Naive thymus-derived CD8-positive, alpha-beta T cell (primary cell): Measurements from ENCODE around the gene CASP8. TPM values are rescaled to one million over a fixed set of nuclear protein-coding genes. Genes with fewer than 3 reads are reported as not detected.
"Not testable (repeated sequence)": the region's sequence is repeated elsewhere in the genome, so short reads cannot be mapped to it uniquely, and the experiment has no call there.

Source experiments
- ATAC-seq, 2 donors: fragments of 150-1000 bp; cut with Tn5 transposase in 1 of 2; sonication (Bioruptor Pico), chemical (Tn5 transposase) in 1 of 2; 1 replicate in 1 of 2; 2 replicates in 1 of 2; pipeline ENCODE4 v1.10.0; 2021; ENCODE audit warnings: mild to moderate bottlenecking in 2 of 2, moderate library complexity in 2 of 2
- POLR2A ChIA-PET: fragments of 350-600 bp; sonication (Branson Sonifier 250); formaldehyde crosslinking; loops from one replicate; lab custom pipeline; 2021; ENCODE audit warnings: antibody characterized with exemption; lab: Charles Lee
- DNase-seq, 10 donors: peaks; one replicate each; pipeline versions ENCODE4 v3.0.0 to v3.0.0-alpha.2; 2020 to 2022
- H3K27ac Mint-ChIP-seq, 10 donors: one replicate each; pipeline ENCODE4 v1.8.0; 2020 to 2022; ENCODE audit warnings: mild to moderate bottlenecking in 10 of 10, mixed read lengths in 10 of 10, moderate library complexity in 4 of 10, inconsistent platforms in 1 of 10
- H3K27me3 Mint-ChIP-seq, 5 donors: one replicate each; pipeline ENCODE4 v1.8.0; 2021 to 2022; ENCODE audit warnings: mixed read lengths in 5 of 5
- H3K36me3 Mint-ChIP-seq, 3 donors: one replicate each; pipeline ENCODE4 v1.8.0; 2020 to 2022; ENCODE audit warnings: mixed read lengths in 3 of 3, mild to moderate bottlenecking in 2 of 3, inconsistent platforms in 1 of 3
- H3K4me1 Mint-ChIP-seq, 4 donors: one replicate each; pipeline ENCODE4 v1.8.0; 2021 to 2022; ENCODE audit warnings: mixed read lengths in 4 of 4
- H3K4me3 Mint-ChIP-seq, 10 donors: one replicate each; pipeline ENCODE4 v1.8.0; 2020 to 2022; ENCODE audit warnings: mild to moderate bottlenecking in 10 of 10, mixed read lengths in 10 of 10, moderate library complexity in 6 of 10, inconsistent platforms in 1 of 10
- H3K9me3 Mint-ChIP-seq, 9 donors: one replicate each; pipeline ENCODE4 v1.8.0; 2020 to 2022; ENCODE audit warnings: mixed read lengths in 9 of 9, mild to moderate bottlenecking in 3 of 9, inconsistent platforms in 1 of 9, moderate library complexity in 1 of 9
- polyA plus RNA-seq, 3 donors: library from polyadenylated mRNA; unstranded; fragments of 300-500 nt; fragmentation: Illumina TruSeq; gene quantifications; one replicate each; pipeline ENCODE4 v1.2.3, GENCODE V29; 2021
- total RNA-seq, 8 experiments: library from RNA in 2 of 8; stranded (reverse) in 2 of 8; gene quantifications; one replicate each; pipeline ENCODE4 v1.2.3 and lab custom pipeline; 2021 to 2026

Gene CASP8
- total and polyA plus RNA-seq, 5 experiments from 2014 or later, result 25.0 to 212 (median 56.5) TPM

DNA sequence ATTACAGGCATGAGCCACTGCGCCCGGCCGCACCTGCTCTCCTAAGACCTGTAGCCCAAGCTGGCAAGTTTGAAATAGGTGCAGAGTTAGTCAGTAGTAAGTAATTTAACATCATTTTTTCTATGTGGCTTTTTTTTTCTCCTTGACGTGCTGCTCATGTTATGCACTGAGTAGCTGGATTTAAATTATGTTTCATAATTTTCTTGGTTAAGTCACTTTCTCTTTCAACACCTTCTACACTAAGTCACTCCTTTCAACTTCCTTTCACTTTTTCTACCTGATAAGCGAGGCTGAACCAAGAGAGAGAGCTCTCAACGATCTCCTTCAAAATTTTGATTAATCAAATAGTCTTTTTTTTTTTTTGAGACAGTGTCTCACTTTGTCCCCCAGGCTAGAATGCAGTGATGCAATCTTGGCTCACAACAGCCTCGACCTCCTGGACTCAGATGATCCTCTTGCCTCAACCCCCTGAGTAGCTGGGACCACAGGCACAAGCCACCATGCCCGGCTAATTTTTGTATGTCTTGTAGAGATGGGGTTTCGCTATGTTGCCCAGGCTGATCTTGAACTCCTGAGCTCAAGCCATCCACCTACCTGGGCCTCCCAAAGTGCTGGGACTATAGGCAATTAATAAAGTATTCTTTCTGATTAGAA, 13.1 kb downstream of the CASP8 start:
- H3K36me3 Mint-ChIP-seq, result peaks cover 0 to 96% (median 40%) of the 10 kb centered on the region in 3 donors
- peaks cover 18 to 71% (median 54%) of the 10 kb centered on the region in 4 donors for H3K4me1 Mint-ChIP-seq
- DNase-seq, result no peak
- POLR2A ChIA-PET, result interaction anchor here (0.9 to 1.6 kb wide), 4 partner anchors 11 to 40 kb away, joined by 3 to 9 read pairs (median 4); partner anchors contain the start of gene CASP8
- H3K27me3 Mint-ChIP-seq, result no peaks in the 10 kb centered on the region
- H3K4me3 Mint-ChIP-seq, result peak overlapping the region in 2 of 10 donors; percentile 10 to 36
- ATAC-seq, result no peak
- no peaks in the 10 kb centered on the region for H3K9me3 Mint-ChIP-seq
- peak overlapping the region; percentile 41 to 86 (median 72) for H3K27ac Mint-ChIP-seq

DNA sequence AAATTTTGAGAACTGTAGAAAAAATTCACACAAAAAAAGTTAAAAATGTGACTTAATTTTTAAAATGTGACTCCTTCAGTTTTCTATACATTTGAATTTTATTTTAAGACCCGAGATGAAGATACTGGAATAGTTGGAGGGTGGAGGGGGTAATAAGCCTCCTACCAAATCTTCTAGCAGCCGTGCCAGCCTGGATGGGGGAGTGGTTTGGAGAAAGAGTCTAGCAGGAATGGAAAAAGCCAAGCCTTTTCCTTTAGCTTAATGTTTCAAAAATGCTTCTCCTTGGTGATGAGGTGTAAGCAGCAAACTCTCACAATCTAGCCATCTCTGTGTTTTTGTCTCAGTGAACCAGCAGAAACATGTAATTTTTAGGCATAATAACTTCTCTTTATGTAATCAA, 14.7 kb downstream of the CASP8 start:
- POLR2A ChIA-PET, result interaction anchor here (0.6 to 1.4 kb wide), 2 partner anchors 13 to 15 kb away, joined by 3 to 6 read pairs; partner anchors contain the start of gene CASP8
- Mint-ChIP-seq H3K4me3 (no peak overlapping the region), H3K9me3 (no peaks in the 10 kb centered on the region), H3K36me3 (peaks cover 0 to 95% (median 48%) of the 10 kb centered on the region in 3 donors), H3K27ac (peak overlapping the region; percentile 41 to 81 (median 66)), H3K4me1 (peaks cover 22 to 70% (median 52%) of the 10 kb centered on the region in 4 donors), H3K27me3 (no peaks in the 10 kb centered on the region)
- no peak for ATAC-seq
- DNase-seq, result no peak

DNA sequence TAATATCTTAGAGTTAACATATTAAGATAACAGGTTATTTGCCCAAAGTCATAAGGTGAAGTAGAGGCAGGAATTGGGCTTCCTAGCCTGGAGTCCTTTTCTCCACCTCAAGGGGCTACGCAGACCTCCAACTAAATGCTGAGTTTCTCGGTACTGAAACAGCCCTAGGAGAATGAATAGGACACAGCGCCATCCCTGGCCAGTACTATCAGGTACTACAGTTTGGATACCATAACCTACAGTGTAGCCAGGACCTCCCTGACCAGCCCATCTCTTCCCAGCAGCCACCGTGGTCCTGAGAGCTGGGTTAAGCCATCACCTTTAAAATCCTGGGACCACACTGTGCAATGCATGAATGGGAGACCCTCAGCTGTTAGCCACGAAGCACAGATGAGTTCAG, 15.7 kb downstream of the CASP8 start:
- no peaks in the 10 kb centered on the region for H3K27me3 Mint-ChIP-seq
- H3K4me3 Mint-ChIP-seq, result no peak overlapping the region
- peaks cover 5 to 95% (median 57%) of the 10 kb centered on the region in 3 donors for H3K36me3 Mint-ChIP-seq
- POLR2A ChIA-PET, result interaction anchor here (0.7 to 1.4 kb wide), 3 partner anchors 10 to 17 kb away, joined by 3 to 4 read pairs (median 3); no protein-coding TSS in a partner anchor
- ATAC-seq (peak; percentile 52 to 68), DNase-seq (no peak)
- H3K9me3 Mint-ChIP-seq, result no peaks in the 10 kb centered on the region
- H3K4me1 Mint-ChIP-seq, result peaks cover 22 to 68% (median 50%) of the 10 kb centered on the region in 4 donors
- peak overlapping the region in 7 of 10 donors; percentile 25 to 69 (median 61) for H3K27ac Mint-ChIP-seq

DNA sequence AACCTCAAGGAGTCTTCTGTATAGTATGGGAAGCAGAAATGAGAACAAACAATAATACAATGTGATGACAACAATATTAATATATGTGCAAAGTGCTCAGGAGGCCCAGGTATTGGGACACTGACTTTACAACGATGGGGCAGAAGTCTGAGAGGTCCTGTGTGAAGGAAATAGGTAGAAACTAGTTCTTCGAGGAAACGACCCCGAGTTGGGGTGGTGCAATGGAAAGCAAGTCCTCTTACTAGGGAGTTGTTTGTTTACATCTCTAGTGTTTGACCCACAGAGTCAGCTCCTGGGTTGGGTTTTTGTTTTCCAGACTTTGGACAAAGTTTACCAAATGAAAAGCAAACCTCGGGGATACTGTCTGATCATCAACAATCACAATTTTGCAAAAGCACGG, 16.2 kb downstream of the CASP8 start:
- no peak for DNase-seq
- Mint-ChIP-seq H3K27ac (peak overlapping the region; percentile 24 to 80 (median 64)), H3K27me3 (no peaks in the 10 kb centered on the region), H3K9me3 (no peaks in the 10 kb centered on the region), H3K4me1 (peaks cover 19 to 63% (median 45%) of the 10 kb centered on the region in 4 donors), H3K4me3 (no peak overlapping the region), H3K36me3 (peaks cover 5 to 93% (median 57%) of the 10 kb centered on the region in 3 donors)
- POLR2A ChIA-PET, result interaction anchor here (0.5 to 1.8 kb wide), 3 partner anchors 10 to 117 kb away, joined by 3 to 6 read pairs (median 5); no protein-coding TSS in a partner anchor
- no peak for ATAC-seq

DNA sequence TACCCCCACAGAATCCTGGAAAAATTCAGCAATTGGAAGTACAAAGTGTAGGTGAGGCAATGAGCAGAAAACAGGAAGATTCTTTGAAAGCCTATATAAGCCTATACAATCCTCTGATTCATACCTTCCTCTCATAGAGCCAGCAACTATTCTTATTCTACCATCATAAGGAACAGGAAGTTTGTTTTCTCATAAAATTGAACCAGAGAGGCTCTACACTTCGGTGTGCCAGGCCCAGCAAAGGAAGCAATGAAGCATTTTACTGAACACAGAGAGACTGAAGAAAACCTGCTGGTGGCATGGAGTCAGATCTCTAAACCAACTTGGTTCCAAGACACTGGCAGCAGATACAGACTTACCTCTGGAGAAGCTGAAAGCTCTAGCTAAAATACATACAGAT, 18.7 kb downstream of the CASP8 start:
- DNase-seq, result no peak
- Mint-ChIP-seq H3K4me3 (peak overlapping the region in 1 of 10 donors; percentile 12), H3K9me3 (no peaks in the 10 kb centered on the region), H3K36me3 (peaks cover 5 to 68% (median 41%) of the 10 kb centered on the region in 3 donors), H3K27ac (peak overlapping the region; percentile 46 to 89 (median 78)), H3K27me3 (no peaks in the 10 kb centered on the region), H3K4me1 (peaks cover 13 to 44% (median 27%) of the 10 kb centered on the region in 4 donors)
- peak in 1 of 2 donors; percentile 37 for ATAC-seq
- POLR2A ChIA-PET, result interaction anchor here (0.9 to 1.5 kb wide), 2 partner anchors 14 to 19 kb away, joined by 3 to 4 read pairs; partner anchors contain the start of gene CASP8

DNA sequence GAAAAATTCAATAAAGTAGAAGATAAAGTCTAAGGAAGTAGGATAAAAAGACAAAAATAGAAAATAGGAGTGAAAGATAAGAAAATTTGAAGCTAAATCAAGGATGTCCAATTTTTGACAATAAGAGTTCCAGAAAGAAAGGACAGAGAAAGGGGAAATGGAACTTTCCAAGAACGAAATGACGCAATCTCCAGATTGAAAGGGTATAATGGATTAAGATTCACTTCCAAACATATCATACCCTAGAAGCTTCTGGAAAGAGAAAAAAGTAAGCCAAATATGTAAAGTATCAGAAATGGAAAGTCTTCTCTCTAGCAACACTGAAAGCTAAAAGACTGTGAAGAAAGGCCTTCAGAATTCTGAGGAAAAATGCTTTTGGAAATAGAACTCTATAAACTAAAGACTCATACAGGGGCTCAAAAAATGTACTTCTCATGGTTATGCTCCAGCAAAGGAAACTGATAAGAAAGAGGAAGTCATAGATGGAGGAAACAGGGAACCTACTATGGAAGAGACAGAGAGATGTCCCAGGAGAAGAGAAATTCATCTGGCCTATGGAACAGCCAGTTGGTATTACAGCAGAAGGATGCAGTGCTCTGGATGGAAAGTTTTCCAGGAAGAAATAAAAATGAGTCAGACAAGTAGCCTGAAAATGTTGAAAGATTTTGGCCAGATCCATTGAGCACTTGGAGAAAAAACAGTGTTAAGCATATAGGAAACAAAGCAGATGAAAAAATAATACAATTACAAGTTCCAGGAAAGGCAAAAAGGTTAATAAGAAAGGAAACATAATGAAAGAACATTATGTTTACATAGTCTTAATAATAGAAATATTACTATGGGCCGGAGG, 20.1 kb downstream of the CASP8 start:
- H3K4me1 Mint-ChIP-seq, result peaks cover 11 to 41% (median 29%) of the 10 kb centered on the region in 4 donors
- ATAC-seq, result no peak

DNA sequence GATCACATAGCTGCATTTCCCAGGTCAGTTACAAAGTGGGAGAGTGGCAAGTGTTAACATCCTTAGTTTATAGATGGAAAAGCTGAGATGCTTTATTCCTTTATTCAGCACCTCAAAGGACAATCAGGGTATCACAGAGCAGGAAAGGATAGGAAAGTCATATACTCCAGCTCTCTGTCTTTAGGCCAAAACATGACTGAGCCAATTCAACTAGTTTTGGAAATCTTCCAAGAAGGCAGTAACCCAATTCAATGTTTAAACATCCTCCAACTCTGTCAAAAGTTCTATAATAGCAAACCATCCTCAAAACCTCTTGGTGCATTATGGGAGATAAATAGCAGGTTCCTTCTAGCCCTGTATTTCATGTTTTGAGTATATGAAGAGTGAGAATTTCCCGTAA, 25.2 kb downstream of the CASP8 start:
- POLR2A ChIA-PET, result interaction anchor here (1.1 kb wide), 1 partner anchor 9 kb away, joined by 3 read pairs; no protein-coding TSS in a partner anchor
- H3K27me3 Mint-ChIP-seq, result no peaks in the 10 kb centered on the region
- no peak for DNase-seq
- no peak overlapping the region for H3K4me3 Mint-ChIP-seq
- peaks cover 39 to 65% (median 59%) of the 10 kb centered on the region in 3 donors for H3K36me3 Mint-ChIP-seq
- H3K27ac Mint-ChIP-seq, result peak overlapping the region in 9 of 10 donors; percentile 3 to 83 (median 33)
- peaks cover 0 to 10% (median 3%) of the 10 kb centered on the region in 9 donors for H3K9me3 Mint-ChIP-seq
- peaks cover 10 to 35% (median 16%) of the 10 kb centered on the region in 4 donors for H3K4me1 Mint-ChIP-seq
- no peak for ATAC-seq

More for the DNA sequence above, 20.1 kb downstream of the CASP8 start:
- Mint-ChIP-seq H3K27ac (peak overlapping the region; percentile 61 to 91 (median 78)), H3K4me3 (peak overlapping the region in 1 of 10 donors; percentile 23), H3K36me3 (peaks cover 12 to 64% (median 44%) of the 10 kb centered on the region in 3 donors), H3K9me3 (no peaks in the 10 kb centered on the region), H3K27me3 (no peaks in the 10 kb centered on the region)
- POLR2A ChIA-PET, result interaction anchor here (0.8 to 1.5 kb wide), 2 partner anchors 16 to 46 kb away, joined by 3 to 4 read pairs; no protein-coding TSS in a partner anchor
- DNase-seq, result no peak

DNA sequence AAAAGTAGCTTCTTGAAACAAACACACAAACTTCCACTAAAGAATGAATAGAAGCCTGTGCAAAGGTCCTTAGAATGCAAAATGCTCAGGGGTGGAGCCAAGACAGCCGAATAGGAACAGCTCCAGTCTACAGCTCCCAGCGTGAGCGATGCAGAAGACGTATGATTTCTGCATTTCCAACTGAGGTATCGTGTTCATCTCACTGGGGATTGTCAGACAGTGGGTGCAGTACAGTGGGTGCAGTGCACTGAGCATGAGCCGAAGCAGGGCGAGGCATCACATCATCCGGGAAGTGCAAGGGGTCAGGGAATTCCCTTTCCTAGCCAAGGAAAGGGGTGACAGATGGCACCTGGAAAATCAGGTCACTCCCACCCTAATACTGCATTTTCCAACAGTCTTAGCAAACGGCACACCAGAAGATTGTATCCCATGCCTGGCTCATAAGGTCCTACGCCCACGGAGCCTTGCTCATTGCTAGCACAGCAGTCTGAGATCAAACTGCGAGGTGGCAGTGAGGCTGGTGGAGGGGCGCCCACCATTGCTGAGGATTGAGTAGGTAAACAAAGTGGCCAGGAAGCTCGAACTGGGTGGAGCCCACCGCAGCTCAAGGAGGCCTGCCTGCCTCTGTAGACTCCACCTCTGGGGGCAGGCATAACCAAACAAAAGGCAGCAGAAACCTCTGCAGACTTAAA, 30.3 kb downstream of the CASP8 start:
- Mint-ChIP-seq H3K9me3 (peaks cover 0 to 44% (median 21%) of the 10 kb centered on the region in 9 donors), H3K36me3 (peaks cover 51 to 79% (median 62%) of the 10 kb centered on the region in 3 donors), H3K4me1 (peaks cover 10 to 23% (median 15%) of the 10 kb centered on the region in 4 donors), H3K27ac (peak overlapping the region in 1 of 10 donors; percentile 25)
- not testable (repeated sequence) for H3K4me3 Mint-ChIP-seq, H3K27me3 Mint-ChIP-seq, DNase-seq, ATAC-seq
- POLR2A ChIA-PET, result interaction anchor here (0.8 kb wide), 1 partner anchor 17 kb away, joined by 3 read pairs; no protein-coding TSS in a partner anchor

DNA sequence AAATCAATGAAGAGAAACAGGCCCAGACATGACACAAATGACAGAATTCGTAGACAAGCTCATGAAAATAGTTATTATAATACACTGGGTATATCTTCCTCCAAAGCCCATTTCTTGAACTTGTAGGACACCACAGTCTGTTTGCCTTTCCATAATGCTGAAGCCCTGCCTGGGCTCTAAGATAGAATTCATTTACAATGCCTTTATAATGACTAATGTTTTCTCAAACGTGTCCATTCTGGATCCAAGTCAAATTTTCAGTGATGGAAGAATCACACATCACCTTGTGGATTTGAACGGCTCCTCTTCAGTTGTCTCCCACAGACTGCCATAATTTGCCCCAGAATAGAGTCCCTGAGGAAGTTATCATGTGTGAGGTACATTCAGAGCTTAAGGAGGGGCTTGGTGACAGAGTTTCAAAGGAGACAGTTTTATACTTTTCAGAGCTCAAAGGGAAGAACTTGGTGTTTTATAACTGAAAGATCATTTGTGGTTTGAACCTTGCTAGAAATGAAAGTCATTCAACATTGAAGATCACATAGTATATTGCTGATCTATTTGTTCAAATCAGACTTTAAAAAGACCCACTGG, 38.2 kb downstream of the CASP8 start:
- Mint-ChIP-seq H3K36me3 (peaks cover 25 to 62% (median 37%) of the 10 kb centered on the region in 3 donors), H3K4me1 (peaks cover 8 to 22% (median 16%) of the 10 kb centered on the region in 4 donors), H3K27ac (peak overlapping the region in 6 of 10 donors; percentile 21 to 71 (median 47)), H3K9me3 (peaks cover 0 to 57% (median 40%) of the 10 kb centered on the region in 9 donors), H3K4me3 (no peak overlapping the region), H3K27me3 (no peaks in the 10 kb centered on the region)
- ATAC-seq, result no peak
- DNase-seq, result no peak
- POLR2A ChIA-PET, result interaction anchor here (1.0 to 1.3 kb wide), 2 partner anchors 9 kb away, joined by 3 to 4 read pairs; no protein-coding TSS in a partner anchor

DNA sequence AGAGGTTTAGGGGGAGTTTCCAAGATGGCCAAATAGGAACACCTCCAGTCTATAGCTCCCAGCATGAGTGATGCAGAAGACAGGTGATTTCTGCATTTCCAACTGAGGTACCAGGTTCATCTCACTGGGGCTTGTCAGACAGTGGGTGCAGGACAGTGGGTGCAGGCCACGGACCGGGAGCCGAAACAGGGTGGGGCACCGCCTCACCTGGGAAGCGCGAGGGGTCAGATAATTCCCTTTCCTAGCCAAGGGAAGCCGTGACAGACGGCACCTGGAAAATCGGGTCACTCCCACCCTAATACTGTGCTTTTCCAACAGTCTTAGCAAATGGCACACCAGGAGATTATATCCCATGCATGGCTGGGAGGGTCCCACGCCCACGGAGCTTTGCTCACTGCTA, 39.6 kb downstream of the CASP8 start:
- Mint-ChIP-seq H3K4me1 (peaks cover 8 to 22% (median 16%) of the 10 kb centered on the region in 4 donors), H3K36me3 (peaks cover 21 to 64% (median 39%) of the 10 kb centered on the region in 3 donors), H3K9me3 (peaks cover 0 to 60% (median 40%) of the 10 kb centered on the region in 9 donors)
- H3K27me3 Mint-ChIP-seq, DNase-seq, H3K27ac Mint-ChIP-seq, H3K4me3 Mint-ChIP-seq, ATAC-seq, POLR2A ChIA-PET: not testable (repeated sequence)

DNA sequence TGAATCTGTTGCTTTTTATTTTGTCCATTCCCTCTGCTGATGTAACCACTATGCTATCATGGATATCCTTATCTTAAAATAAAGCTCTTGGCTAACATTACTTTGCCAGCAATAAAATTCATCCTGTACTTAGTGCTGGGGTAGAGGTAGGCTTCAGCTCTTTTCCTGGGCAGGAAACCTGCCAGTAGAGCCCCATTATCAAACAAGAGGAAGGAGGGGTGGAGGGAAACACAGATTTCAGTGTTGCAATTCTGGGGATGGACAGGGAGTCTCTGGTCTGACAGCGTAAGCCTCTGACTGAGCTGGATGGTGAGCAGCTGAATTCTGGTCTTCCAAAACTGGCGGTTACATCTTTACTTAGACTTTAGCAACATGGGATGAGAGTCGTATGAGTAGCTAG, 47.5 kb downstream of the CASP8 start:
- no peaks in the 10 kb centered on the region for H3K27me3 Mint-ChIP-seq
- H3K27ac Mint-ChIP-seq, result peak overlapping the region in 1 of 10 donors; percentile 74
- DNase-seq (no peak), ATAC-seq (no peak)
- POLR2A ChIA-PET, result interaction anchor here (0.9 kb wide), 1 partner anchor 9 kb away, joined by 4 read pairs; no protein-coding TSS in a partner anchor
- H3K36me3 Mint-ChIP-seq, result peaks cover 40 to 72% (median 53%) of the 10 kb centered on the region in 3 donors
- H3K9me3 Mint-ChIP-seq, result peaks cover 0 to 23% (median 13%) of the 10 kb centered on the region in 9 donors
- H3K4me3 Mint-ChIP-seq, result no peak overlapping the region
- H3K4me1 Mint-ChIP-seq, result peaks cover 0 to 2% (median 0%) of the 10 kb centered on the region in 4 donors
